Measurements from ENCODE around the gene OXER1. TPM values are rescaled to one million over a fixed set of nuclear protein-coding genes. Genes with fewer than 3 reads are reported as not detected.

OXER1 gene
- total RNA-seq, 3 donors from 2014 or later, result 1.6 to 8.9 (median 2.4) TPM

- Histone ChIP-seq H3K36me3 (ENCODE audit: low read depth) (no peaks in the 10 kb centered on the region), H3K9me3 (no peaks in the 10 kb centered on the region), H3K4me1 (ENCODE audit: low read depth) (peaks cover 2% of the 10 kb centered on the region), H3K4me3 (no peak overlapping the region)
- DNase-seq (no peak), ATAC-seq (no peak)
- no peak for TF ChIP-seq CTCF (IDR thresholded peaks at IDR 0.05)
- intact Hi-C loops (cut with DNase I, micrococcal nuclease), result no loop called here
Measured at GRCh38 chr2:42796427-42797248, 32.7 kb upstream of the OXER1 start.

- no peaks in the 10 kb centered on the region for H3K4me1 ChIP-seq (ENCODE audit: low read depth)
- no peak for TF ChIP-seq CTCF (IDR thresholded peaks at IDR 0.05)
- H3K9me3 ChIP-seq, result no peaks in the 10 kb centered on the region
- H3K36me3 ChIP-seq (ENCODE audit: low read depth), result no peaks in the 10 kb centered on the region
- DNase-seq (no peak), ATAC-seq (no peak)
- no peak overlapping the region for H3K4me3 ChIP-seq
- intact Hi-C loops (cut with DNase I, micrococcal nuclease), result no loop called here
Measured at GRCh38 chr2:42795841-42796301, 31.9 kb upstream of the OXER1 start.

- no peak for TF ChIP-seq CTCF (IDR thresholded peaks at IDR 0.05)
- Histone ChIP-seq H3K9me3 (no peaks in the 10 kb centered on the region), H3K36me3 (ENCODE audit: low read depth) (no peaks in the 10 kb centered on the region), H3K4me3 (no peak overlapping the region), H3K4me1 (ENCODE audit: low read depth) (no peaks in the 10 kb centered on the region)
- intact Hi-C loops (cut with DNase I, micrococcal nuclease), result no loop called here
- no peak for ATAC-seq
- DNase-seq, result no peak
Measured at GRCh38 chr2:42795275-42795674, 31.3 kb upstream of the OXER1 start.

GRCh38 chr2:42794271-42795046 lies 30.5 kb upstream of the OXER1 start:
- no peak for DNase-seq
- Histone ChIP-seq H3K9me3 (no peaks in the 10 kb centered on the region), H3K4me3 (no peak overlapping the region), H3K36me3 (ENCODE audit: low read depth) (no peaks in the 10 kb centered on the region), H3K4me1 (ENCODE audit: low read depth) (no peaks in the 10 kb centered on the region)
- TF ChIP-seq CTCF (IDR thresholded peaks at IDR 0.05), result no peak
- intact Hi-C loops (cut with DNase I, micrococcal nuclease), result no loop called here
- ATAC-seq, result peak; percentile 9

GRCh38 chr2:42793334-42794270 lies 29.7 kb upstream of the OXER1 start:
- TF ChIP-seq CTCF (IDR thresholded peaks at IDR 0.05), result no peak
- peak in 1 of 3 donors; percentile 47 for DNase-seq
- Histone ChIP-seq H3K36me3 (ENCODE audit: low read depth) (no peaks in the 10 kb centered on the region), H3K4me1 (ENCODE audit: low read depth) (no peaks in the 10 kb centered on the region), H3K4me3 (peak overlapping the region; percentile 32), H3K9me3 (no peaks in the 10 kb centered on the region)
- intact Hi-C loops (cut with DNase I, micrococcal nuclease), result no loop called here
- no peak for ATAC-seq

Measured in mucosa of descending colon (tissue), 3 donors.